ENCODE data around the gene SPACA4.

DNA sequence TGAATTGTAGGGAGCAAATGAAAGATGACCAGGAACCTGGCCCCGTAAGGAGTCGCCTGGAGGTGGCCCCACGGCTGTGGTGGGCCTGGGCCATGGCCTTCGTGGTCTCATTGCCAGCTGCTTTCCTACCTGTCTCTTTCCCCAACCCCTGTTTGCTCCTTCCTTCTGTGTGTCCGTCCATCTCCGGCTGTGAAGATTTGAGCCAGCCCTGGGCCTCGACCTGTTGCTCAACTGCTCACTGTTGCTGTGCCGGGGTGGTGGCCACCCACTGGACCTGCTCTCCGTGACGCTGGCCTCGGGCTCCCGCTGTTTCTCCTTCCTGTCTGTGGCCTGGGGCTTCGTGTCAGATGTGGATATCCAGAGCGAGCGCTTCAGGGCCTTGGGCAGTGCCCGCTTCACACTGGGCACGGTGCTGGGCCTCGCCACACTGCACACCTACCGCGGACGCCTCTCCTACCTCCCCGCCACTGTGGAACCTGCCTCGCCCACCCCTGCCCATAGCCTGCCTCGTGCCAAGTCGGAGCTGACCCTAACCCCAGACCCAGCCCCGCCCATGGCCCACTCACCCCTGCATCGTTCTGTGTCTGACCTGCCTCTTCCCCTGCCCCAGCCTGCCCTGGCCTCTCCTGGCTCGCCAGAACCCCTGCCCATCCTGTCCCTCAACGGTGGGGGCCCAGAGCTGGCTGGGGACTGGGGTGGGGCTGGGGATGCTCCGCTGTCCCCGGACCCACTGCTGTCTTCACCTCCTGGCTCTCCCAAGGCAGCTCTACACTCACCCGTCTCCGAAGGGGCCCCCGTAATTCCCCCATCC lies 22.1 kb downstream of the SPACA4 start:
- TF ChIP-seq CTCF (conservative IDR thresholded peaks at IDR 0.05) (no peak), EZH2 (IDR thresholded peaks at IDR 0.05; ENCODE audit: low read depth) (no peak)
